Astrocyte of the spinal cord (primary cell): ENCODE results near the gene HOXD11.

Source experiments
- DNase-seq: peaks from one replicate; pipeline ENCODE4 v3.0.0; 2011; ENCODE audit warnings: low read depth, low spot score
- H3K4me3 ChIP-seq: 2 replicates; pipeline ENCODE4 v1.5.1; 2011; ENCODE audit warnings: low read depth, mild to moderate bottlenecking, low read length, moderate library complexity
- CTCF ChIP-seq: IDR thresholded peaks from 2 replicates; pipeline ENCODE4 v1.5.1; 2012; ENCODE audit warnings: low read depth, mild to moderate bottlenecking, low read length, inconsistent platforms
- in situ Hi-C: cut with HindIII; loops from 2 replicates; pipeline ENCODE4 v1.10.0; 2017; ENCODE audit warnings: low sequenced_read_pairs

Gene HOXD11

GRCh38 chr2:176099728-176100546 lies 7.1 kb upstream of the HOXD11 start, which contains the start of gene HOXD12:
TSS of gene HOXD12 (plus strand) at chr2:176099795. CDS start at chr2:176099802, 7 bp downstream.
- no peak for DNase-seq
- in situ Hi-C loops: no loop called here
- TF ChIP-seq CTCF: no peak
- no peak within 1 kb of the TSS for H3K4me3 ChIP-seq

GRCh38 chr2:176100547-176101140 lies 6.4 kb upstream of the HOXD11 start:
- in situ Hi-C loops: no loop called here
- H3K4me3 ChIP-seq: no peak overlapping the region
- no peak for TF ChIP-seq CTCF
- DNase-seq: no peak

GRCh38 chr2:176101216-176101830 lies 5.8 kb upstream of the HOXD11 start:
- no peak overlapping the region for H3K4me3 ChIP-seq
- in situ Hi-C loops: no loop called here
- no peak for TF ChIP-seq CTCF
- no peak for DNase-seq

GRCh38 chr2:176101842-176102241 lies 5.2 kb upstream of the HOXD11 start:
- no peak for TF ChIP-seq CTCF
- no peak overlapping the region for H3K4me3 ChIP-seq
- in situ Hi-C loops: no loop called here
- no peak for DNase-seq

- DNase-seq: no peak
- in situ Hi-C loops: no loop called here
- TF ChIP-seq CTCF: no peak
- no peak overlapping the region for H3K4me3 ChIP-seq
These were observed 4.7 kb upstream of the HOXD11 start for GRCh38 chr2:176102309-176102866.

- in situ Hi-C loops: no loop called here
- TF ChIP-seq CTCF: no peak
- no peak for DNase-seq
- H3K4me3 ChIP-seq: no peak overlapping the region
These were observed 3.9 kb upstream of the HOXD11 start for GRCh38 chr2:176103194-176103593.
